ENCODE measurements around the gene KPNA4.

The KPNA4 gene

DNA sequence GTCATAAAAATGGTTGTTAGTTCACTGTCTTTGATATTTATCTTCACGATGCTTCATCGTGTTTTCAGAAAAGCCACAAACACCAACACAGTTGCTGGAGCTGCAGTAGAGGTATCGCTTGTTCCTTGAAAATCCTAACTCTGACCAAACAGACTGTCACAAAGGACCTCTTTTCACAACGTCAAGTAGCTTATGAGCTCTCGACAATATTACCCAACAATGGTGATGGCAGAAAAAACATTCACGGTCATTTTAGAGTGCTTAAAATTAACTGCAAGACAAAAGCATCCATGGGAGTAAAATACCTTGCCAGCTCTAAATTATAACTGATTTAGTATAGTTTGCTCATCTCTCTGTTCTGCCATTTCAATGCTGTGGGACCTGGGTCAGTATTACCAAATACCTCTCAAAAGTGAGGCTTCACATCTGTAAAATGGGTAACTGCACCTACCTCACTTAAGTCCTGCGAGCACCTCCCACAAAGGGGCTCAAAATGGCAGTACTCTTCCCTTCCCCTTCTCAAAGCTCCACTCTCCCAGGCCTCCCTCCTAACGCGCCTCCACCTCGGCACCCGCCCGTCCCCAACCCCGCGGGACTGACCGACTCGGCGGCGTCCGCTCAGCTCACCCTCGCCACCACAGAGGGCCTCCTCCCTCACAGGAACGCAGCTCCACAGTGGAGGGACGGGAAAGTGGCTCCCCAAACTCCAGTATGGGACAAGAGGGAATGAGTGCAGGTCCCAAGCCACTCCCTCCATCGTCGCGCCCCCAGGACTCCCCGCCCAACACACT, 116.3 kb downstream of the KPNA4 start:
- DNase-seq, result no peak

DNA sequence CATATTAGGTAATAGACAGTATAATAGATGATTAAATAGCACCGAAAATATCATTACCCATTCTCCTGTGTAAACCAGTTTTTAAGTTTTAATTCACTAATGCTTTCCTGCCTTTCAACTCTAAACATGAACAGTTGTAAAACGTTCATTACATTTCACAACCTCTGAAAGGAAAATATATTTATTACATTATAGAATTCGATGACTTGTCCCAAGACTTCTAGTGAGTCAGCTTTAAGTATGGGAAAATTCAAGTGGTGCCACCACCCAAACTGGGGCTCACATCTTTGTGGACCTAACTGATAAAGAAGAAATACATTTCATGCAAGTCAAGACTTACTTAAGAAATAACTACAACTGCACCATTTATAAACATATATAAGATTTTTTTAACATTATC, 117.8 kb downstream of the KPNA4 start:
- DNase-seq, result no peak

DNA sequence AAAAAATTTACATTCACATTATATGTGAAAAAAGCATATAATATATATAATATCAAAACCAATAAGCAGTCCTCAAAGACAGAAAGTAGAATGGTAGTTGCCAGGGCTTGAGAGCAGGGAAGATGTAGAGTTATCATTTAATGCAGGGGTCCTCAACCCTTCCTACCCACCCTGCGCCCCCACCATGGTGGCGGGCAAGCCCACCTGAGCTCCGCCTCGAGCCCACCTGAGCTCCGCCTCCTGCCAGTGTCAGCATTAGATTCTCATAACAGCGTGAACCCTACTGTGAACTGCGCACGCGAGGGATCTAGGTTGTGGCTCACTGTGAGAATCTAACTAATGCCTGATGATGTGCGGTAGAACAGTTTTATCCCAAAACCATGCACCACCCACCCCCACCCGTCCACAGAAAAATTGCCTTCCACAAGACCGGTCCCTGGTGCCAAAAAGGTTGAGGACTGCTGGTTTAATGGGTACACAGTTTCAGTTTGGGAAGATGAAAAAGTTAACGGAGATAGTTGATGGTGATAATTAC, 118.8 kb downstream of the KPNA4 start:
- no peak for DNase-seq

DNA sequence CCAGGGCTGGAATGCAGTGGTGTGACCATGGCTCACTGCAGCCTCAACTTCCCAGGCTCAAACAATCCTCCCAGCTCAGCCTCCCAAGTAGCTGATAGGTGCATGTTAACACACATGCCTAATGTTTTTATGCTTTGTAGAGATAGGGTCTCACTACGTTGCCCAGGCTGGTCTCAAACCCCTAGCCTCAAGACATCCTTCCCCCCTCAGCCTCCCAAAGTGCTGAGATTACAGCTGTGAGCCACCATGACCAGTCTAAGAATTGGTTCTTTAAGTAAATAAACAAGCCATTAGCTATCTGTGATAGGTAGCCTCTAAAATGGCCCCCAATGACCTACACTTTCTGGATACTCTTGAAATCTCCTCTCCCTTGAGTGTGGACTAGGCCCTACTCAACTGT, 119.5 kb downstream of the KPNA4 start:
- no peak for DNase-seq

Data from NCI-H226 (cell line).